ENCODE data around the gene CFAP58. TPM values are rescaled to one million over a fixed set of nuclear protein-coding genes. Genes with fewer than 3 reads are reported as not detected.

The CFAP58 gene
- total and polyA plus RNA-seq, 4 donors = 0.38 to 1.3 (median 0.90) TPM

DNA sequence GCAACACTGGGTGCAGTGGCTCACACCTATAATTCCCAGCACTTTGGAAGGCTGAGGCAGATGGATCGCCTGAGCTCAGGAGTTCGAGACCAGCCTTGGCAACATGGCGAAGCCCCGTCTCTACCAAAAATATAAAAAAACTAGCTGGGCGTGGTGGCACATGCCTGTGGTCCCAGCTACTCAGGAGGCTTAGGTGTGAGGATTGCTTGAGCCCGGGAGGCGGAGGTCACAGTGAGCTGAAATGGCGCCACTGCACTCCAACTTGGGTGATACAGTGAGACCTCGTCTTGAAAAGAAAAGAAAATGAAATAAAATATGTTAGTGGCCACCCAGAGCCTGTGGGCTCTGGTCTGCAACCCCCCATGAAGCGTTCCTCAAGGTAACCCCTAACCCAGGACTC, 28.7 kb upstream of the CFAP58 start:
- H3K27ac ChIP-seq (ENCODE audit: low read depth in 1 of 2, low read length in 2 of 2) = no peak overlapping the region
- H3K36me3 ChIP-seq (ENCODE audit: control insufficient read depth in 1 of 2, insufficient read depth in 2 of 2, low read length in 1 of 2) = no peaks in the 10 kb centered on the region
- intact Hi-C loops (cut with DNase I) = no loop called here
- peaks cover 0 to 6% of the 10 kb centered on the region in 2 donors for H3K4me1 ChIP-seq (ENCODE audit: control insufficient read depth in 1 of 2, insufficient read depth in 2 of 2, low read length in 2 of 2)
- DNase-seq = peak in 1 of 2 donors; percentile 43
- no peak for ATAC-seq (ENCODE audit: low FRiP score)
- no peaks in the 10 kb centered on the region for H3K9me3 ChIP-seq (ENCODE audit: control insufficient read depth, low read length)
- H3K27me3 ChIP-seq (ENCODE audit: control insufficient read depth in 1 of 2, insufficient read depth in 2 of 2, low read length in 1 of 2) = no peaks in the 10 kb centered on the region
- H3K4me3 ChIP-seq (ENCODE audit: low read length in 2 of 2) = no peak overlapping the region
- WGBS, 2 donors = 90 to 93% methylated on average over 10 of the region's 10 CpGs

DNA sequence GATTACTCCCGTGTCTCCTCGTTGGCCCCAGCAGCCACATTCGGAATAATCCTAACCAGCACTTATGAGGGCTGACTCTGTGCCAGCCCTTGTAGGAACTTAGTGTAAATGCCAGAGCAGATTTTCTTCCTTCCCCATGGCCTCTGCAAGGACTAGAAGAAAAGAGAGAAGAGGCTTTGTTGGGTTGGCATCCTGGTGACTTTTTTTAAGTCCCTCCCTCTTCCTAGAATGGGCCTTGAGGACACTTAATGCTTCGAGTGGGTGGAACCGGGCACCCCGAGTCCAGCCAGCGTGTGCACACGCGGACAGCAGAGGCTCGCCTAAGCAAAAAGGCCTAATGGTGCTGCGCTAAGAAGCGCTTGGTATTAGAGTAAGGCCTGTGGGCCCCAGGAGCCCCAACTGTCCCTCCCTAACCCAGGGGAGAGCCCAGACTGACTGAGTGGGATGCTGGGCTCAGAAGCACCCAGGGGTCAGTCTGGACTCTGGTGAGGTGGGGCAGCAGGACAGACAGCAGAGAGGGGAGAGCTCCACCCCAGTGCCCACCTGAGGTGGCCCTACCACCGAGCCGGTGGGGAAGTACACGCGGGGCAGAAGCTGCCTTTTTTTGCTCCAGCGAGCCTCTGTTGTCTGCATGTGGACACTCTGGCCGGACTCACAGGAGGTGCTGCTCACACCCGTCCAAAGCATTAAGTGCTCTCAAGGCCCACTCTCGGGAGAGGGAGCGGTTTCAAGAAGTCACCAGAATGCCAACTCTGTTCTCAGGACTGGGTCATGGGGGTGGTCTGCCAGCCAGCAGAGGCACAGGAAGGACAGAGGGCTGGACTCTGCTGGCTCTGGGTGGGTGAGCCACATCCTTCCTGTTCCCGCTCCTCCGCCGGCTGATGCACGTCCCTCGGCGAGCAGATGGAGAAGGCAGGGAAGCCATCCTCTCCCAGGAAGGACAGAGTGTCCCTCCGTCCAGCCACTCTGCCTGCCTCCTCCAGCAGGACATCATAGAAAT, 27.9 kb upstream of the CFAP58 start:
- H3K36me3 ChIP-seq (ENCODE audit: control insufficient read depth in 1 of 2, insufficient read depth in 2 of 2, low read length in 1 of 2) = no peaks in the 10 kb centered on the region
- H3K9me3 ChIP-seq (ENCODE audit: control insufficient read depth, low read length) = no peaks in the 10 kb centered on the region
- no peaks in the 10 kb centered on the region for H3K27me3 ChIP-seq (ENCODE audit: control insufficient read depth in 1 of 2, insufficient read depth in 2 of 2, low read length in 1 of 2)
- intact Hi-C loops (cut with DNase I) = no loop called here
- WGBS, 2 donors = 65 to 66% methylated on average over 28 of the region's 28 CpGs
- no peak overlapping the region for H3K4me3 ChIP-seq (ENCODE audit: low read length in 2 of 2)
- peak in 1 of 2 donors; percentile 80 for DNase-seq
- H3K4me1 ChIP-seq (ENCODE audit: control insufficient read depth in 1 of 2, insufficient read depth in 2 of 2, low read length in 2 of 2) = peaks cover 0 to 6% of the 10 kb centered on the region in 2 donors
- ATAC-seq (ENCODE audit: low FRiP score) = no peak
- no peak overlapping the region for H3K27ac ChIP-seq (ENCODE audit: low read depth in 1 of 2, low read length in 2 of 2)

GRCh38 chr10:104326991-104327610, 26.5 kb upstream of the CFAP58 start:
- no peak for ATAC-seq (ENCODE audit: low FRiP score)
- no peak overlapping the region for H3K4me3 ChIP-seq (ENCODE audit: low read length in 2 of 2)
- 94 to 97% methylated on average over 9 of the region's 9 CpGs for WGBS, 2 donors

DNA sequence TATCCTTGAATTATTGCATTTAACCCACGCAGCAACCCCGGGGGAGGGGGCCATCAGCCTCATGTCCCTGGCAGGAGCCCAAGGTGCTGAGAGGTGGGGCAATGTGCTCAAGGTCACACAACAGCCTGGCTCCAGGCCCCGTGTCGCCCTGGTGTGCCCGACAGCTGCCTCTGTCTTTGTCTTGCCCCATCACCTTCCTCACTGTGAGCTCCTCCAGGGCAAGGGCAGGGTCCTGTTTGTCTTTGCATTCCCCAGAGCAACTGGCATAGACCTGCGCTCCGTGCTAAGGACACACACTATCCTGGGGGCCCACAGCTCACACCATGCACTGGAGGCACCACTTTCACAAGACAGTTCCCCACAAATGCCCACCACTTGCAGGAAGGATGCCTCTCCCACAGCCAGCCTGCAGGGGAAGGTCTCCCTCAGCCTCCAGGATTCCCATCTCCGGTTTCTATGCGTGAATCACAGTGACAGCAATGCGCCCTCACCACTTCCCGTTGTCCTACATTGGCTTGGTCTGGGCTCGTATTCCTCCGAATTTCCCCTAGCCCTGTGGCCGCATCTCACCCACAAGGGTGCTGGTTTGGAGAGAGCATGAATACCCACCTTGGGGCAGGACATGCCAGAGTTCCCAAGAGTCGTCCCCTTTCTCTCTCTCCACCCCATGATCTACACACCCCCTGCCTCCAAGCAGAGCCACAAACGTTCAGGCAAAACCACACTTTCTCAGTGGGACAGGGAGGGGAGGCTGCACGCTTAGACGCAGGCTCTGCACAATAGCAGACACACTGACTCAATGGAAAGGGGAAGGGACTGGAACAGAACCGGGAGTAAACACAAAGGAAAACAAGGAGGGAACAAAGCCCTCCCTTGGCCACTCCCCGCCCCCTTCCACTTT, 25.6 kb upstream of the CFAP58 start:
- ATAC-seq (ENCODE audit: low FRiP score) (peak; percentile 26), DNase-seq (no peak)
- H3K36me3 ChIP-seq (ENCODE audit: control insufficient read depth in 1 of 2, insufficient read depth in 2 of 2, low read length in 1 of 2) = no peaks in the 10 kb centered on the region
- peak overlapping the region in 1 of 2 donors; percentile 65 for H3K27ac ChIP-seq (ENCODE audit: low read depth in 1 of 2, low read length in 2 of 2)
- intact Hi-C loops (cut with DNase I) = no loop called here
- no peak overlapping the region for H3K4me3 ChIP-seq (ENCODE audit: low read length in 2 of 2)
- no peaks in the 10 kb centered on the region for H3K27me3 ChIP-seq (ENCODE audit: control insufficient read depth in 1 of 2, insufficient read depth in 2 of 2, low read length in 1 of 2)
- peaks cover 0 to 6% of the 10 kb centered on the region in 2 donors for H3K4me1 ChIP-seq (ENCODE audit: control insufficient read depth in 1 of 2, insufficient read depth in 2 of 2, low read length in 2 of 2)
- 44 to 51% methylated on average over 19 to 20 of the region's 20 CpGs for WGBS, 2 donors
- H3K9me3 ChIP-seq (ENCODE audit: control insufficient read depth, low read length) = no peaks in the 10 kb centered on the region

More at GRCh38 chr10:104326991-104327610, 26.5 kb upstream of the CFAP58 start:
- no peaks in the 10 kb centered on the region for H3K36me3 ChIP-seq (ENCODE audit: control insufficient read depth in 1 of 2, insufficient read depth in 2 of 2, low read length in 1 of 2)
- no peak for DNase-seq
- peaks cover 0 to 6% of the 10 kb centered on the region in 2 donors for H3K4me1 ChIP-seq (ENCODE audit: control insufficient read depth in 1 of 2, insufficient read depth in 2 of 2, low read length in 2 of 2)
- no peak overlapping the region for H3K27ac ChIP-seq (ENCODE audit: low read depth in 1 of 2, low read length in 2 of 2)
- no peaks in the 10 kb centered on the region for H3K27me3 ChIP-seq (ENCODE audit: control insufficient read depth in 1 of 2, insufficient read depth in 2 of 2, low read length in 1 of 2)
- intact Hi-C loops (cut with DNase I) = no loop called here
- H3K9me3 ChIP-seq (ENCODE audit: control insufficient read depth, low read length) = no peaks in the 10 kb centered on the region

- WGBS, 2 donors = 19 to 23% methylated on average over 3 of the region's 3 CpGs
- Histone ChIP-seq H3K4me1 (ENCODE audit: control insufficient read depth in 1 of 2, insufficient read depth in 2 of 2, low read length in 2 of 2) (peaks cover 0 to 6% of the 10 kb centered on the region in 2 donors), H3K27me3 (ENCODE audit: control insufficient read depth in 1 of 2, insufficient read depth in 2 of 2, low read length in 1 of 2) (no peaks in the 10 kb centered on the region), H3K27ac (ENCODE audit: low read depth in 1 of 2, low read length in 2 of 2) (peak overlapping the region in 1 of 2 donors; percentile 65), H3K9me3 (ENCODE audit: control insufficient read depth, low read length) (no peaks in the 10 kb centered on the region), H3K36me3 (ENCODE audit: control insufficient read depth in 1 of 2, insufficient read depth in 2 of 2, low read length in 1 of 2) (no peaks in the 10 kb centered on the region), H3K4me3 (ENCODE audit: low read length in 2 of 2) (no peak overlapping the region)
- no peak for DNase-seq
- no peak for ATAC-seq (ENCODE audit: low FRiP score)
- intact Hi-C loops (cut with DNase I) = no loop called here
Measured at GRCh38 chr10:104328646-104328895, 25.1 kb upstream of the CFAP58 start.

DNA sequence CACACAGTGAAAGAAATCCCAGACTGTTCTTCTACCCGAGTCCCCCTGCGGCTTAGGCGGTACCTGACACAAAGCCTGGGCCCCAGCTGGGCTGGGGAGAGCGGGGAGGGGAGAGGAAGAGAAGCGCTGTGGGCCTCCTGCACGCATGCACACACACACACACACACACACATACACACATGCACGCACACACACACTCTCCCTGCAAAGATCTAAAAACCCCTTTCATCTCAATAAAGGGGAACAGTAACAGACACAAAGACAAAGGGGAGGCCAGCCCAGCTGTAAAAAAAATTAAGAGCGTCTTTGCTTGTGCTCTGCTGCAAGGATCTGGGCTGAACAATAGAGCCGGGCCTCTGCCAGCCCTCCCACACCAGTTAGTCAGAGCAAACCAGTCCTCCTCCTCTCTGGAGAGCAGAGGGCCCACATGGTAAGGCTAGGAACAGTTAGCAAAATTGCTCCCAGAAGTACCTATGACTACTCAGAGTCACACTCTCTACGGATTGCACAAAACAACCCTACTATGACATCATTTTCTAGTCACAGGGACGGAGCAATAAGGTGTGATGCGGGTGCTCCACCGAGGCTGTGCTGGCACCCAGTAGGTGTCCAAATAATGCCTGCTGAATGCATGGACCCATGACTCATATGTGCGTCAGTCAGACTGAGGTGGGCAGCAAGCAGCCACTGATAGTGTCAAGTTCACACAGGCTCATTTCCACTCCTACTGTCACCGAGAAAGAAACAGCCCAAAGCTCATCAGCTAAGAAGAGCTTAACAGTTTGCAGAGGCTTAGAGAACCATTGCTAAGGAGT, 24.5 kb upstream of the CFAP58 start:
- DNase-seq (peak; percentile 76 to 86), ATAC-seq (ENCODE audit: low FRiP score) (peak; percentile 73)
- Histone ChIP-seq H3K9me3 (ENCODE audit: control insufficient read depth, low read length) (no peaks in the 10 kb centered on the region), H3K27me3 (ENCODE audit: control insufficient read depth in 1 of 2, insufficient read depth in 2 of 2, low read length in 1 of 2) (no peaks in the 10 kb centered on the region), H3K4me3 (ENCODE audit: low read length in 2 of 2) (no peak overlapping the region), H3K27ac (ENCODE audit: low read depth in 1 of 2, low read length in 2 of 2) (peak overlapping the region; percentile 64 to 65), H3K36me3 (ENCODE audit: control insufficient read depth in 1 of 2, insufficient read depth in 2 of 2, low read length in 1 of 2) (no peaks in the 10 kb centered on the region), H3K4me1 (ENCODE audit: control insufficient read depth in 1 of 2, insufficient read depth in 2 of 2, low read length in 2 of 2) (peaks cover 2 to 6% of the 10 kb centered on the region in 2 donors)
- WGBS, 2 donors = 18 to 27% methylated on average over 15 of the region's 15 CpGs
- intact Hi-C loops (cut with DNase I) = no loop called here

GRCh38 chr10:104329735-104330134, 23.9 kb upstream of the CFAP58 start:
- no peaks in the 10 kb centered on the region for H3K9me3 ChIP-seq (ENCODE audit: control insufficient read depth, low read length)
- WGBS, 2 donors = 6 to 16% methylated on average over 3 of the region's 3 CpGs
- peak overlapping the region; percentile 64 to 65 for H3K27ac ChIP-seq (ENCODE audit: low read depth in 1 of 2, low read length in 2 of 2)
- peaks cover 2 to 6% of the 10 kb centered on the region in 2 donors for H3K4me1 ChIP-seq (ENCODE audit: control insufficient read depth in 1 of 2, insufficient read depth in 2 of 2, low read length in 2 of 2)
- no peak for ATAC-seq (ENCODE audit: low FRiP score)
- DNase-seq = peak in 1 of 2 donors; percentile 48
- no peaks in the 10 kb centered on the region for H3K36me3 ChIP-seq (ENCODE audit: control insufficient read depth in 1 of 2, insufficient read depth in 2 of 2, low read length in 1 of 2)
- intact Hi-C loops (cut with DNase I) = no loop called here
- H3K27me3 ChIP-seq (ENCODE audit: control insufficient read depth in 1 of 2, insufficient read depth in 2 of 2, low read length in 1 of 2) = no peaks in the 10 kb centered on the region
- no peak overlapping the region for H3K4me3 ChIP-seq (ENCODE audit: low read length in 2 of 2)
